Mammary epithelial cell (primary cell): ENCODE results near the gene NOC4L.
"Not testable (repeated sequence)": the region's sequence is repeated elsewhere in the genome, so short reads cannot be mapped to it uniquely, and the experiment has no call there.

Source experiments
- CTCF ChIP-seq, 2 donors: IDR thresholded peaks in 1 of 2; conservative IDR thresholded peaks in 1 of 2; 2 replicates each; pipeline ENCODE4 v1.5.1; 2011 to 2012; ENCODE audit warnings: inconsistent platforms in 2 of 2, low read length in 2 of 2, mild to moderate bottlenecking in 2 of 2, control low read depth in 1 of 2, low read depth in 1 of 2; ENCODE audit not compliant: insufficient read depth in 1 of 2; ENCODE audit errors: extremely low read depth in 1 of 2
- EZH2 ChIP-seq: IDR thresholded peaks from 2 replicates; pipeline ENCODE4 v1.6.1; 2012; ENCODE audit warnings: low read length, inconsistent platforms, borderline replicate concordance

GRCh38 chr12:132149526-132149925 is 5.3 kb downstream of the NOC4L start:
- not testable (repeated sequence) for TF ChIP-seq CTCF (conservative IDR thresholded peaks at IDR 0.05 in 1 of 2, IDR thresholded peaks at IDR 0.05 in 1 of 2; ENCODE audit: extremely low read depth in 1 of 2, insufficient read depth in 1 of 2, low read depth in 1 of 2, low read length in 2 of 2); EZH2
